Fibroblast of villous mesenchyme (primary cell): ENCODE data around the gene LPCAT1. TPM values are rescaled to one million over a fixed set of nuclear protein-coding genes. Genes with fewer than 3 reads are reported as not detected.

Source experiments
- DNase-seq: peaks from one replicate; pipeline ENCODE4 v3.0.0-alpha.2; 2010; ENCODE audit warnings: low read depth
- H3K4me3 ChIP-seq: 2 replicates; pipeline ENCODE4 v1.5.1; 2011; ENCODE audit warnings: low read depth, mild to moderate bottlenecking, low read length
- CTCF ChIP-seq: IDR thresholded peaks from 2 replicates; pipeline ENCODE4 v1.5.1; 2012; ENCODE audit warnings: low read depth, mild to moderate bottlenecking, low read length; ENCODE audit not compliant: insufficient read depth
- total RNA-seq: library from RNA; depleted of rRNA; stranded (reverse); fragments of >200 nt; gene quantifications from 2 replicates; pipeline ENCODE4 v1.2.3, GENCODE V29; 2012

LPCAT1 gene
- total RNA-seq, 1 donor, result 57.4 TPM

- no peak overlapping the region for H3K4me3 ChIP-seq
- no peak for TF ChIP-seq CTCF
- no peak for DNase-seq
Measured at GRCh38 chr5:1431021-1431811, 92.5 kb downstream of the LPCAT1 start.

- TF ChIP-seq CTCF, result no peak
- H3K4me3 ChIP-seq, result no peak overlapping the region
- no peak for DNase-seq
Measured at GRCh38 chr5:1430121-1430795, 93.5 kb downstream of the LPCAT1 start.

DNA sequence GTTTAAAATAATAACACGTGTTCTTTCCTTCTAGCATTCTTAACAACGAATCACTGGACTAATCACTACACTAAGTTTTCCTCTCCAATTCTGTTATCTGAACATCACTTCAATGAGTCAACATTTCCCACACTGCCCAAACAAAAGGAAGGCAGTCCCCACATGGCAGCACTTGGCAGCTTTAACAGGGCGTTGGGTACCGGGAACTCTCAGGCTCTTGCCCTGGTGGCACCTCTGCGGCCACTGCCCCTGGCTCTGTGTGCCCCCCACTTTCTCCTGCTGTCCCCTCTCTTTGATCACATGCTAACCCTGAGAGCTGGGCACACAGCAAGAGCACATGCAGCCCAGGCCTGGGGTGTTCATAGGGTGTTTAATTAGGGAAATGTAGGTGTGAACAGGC lies 94.3 kb downstream of the LPCAT1 start:
- DNase-seq, result no peak
- H3K4me3 ChIP-seq, result no peak overlapping the region
- TF ChIP-seq CTCF, result no peak

- TF ChIP-seq CTCF, result no peak
- DNase-seq, result no peak
- H3K4me3 ChIP-seq, result no peak overlapping the region
Measured at GRCh38 chr5:1429066-1429465, 94.7 kb downstream of the LPCAT1 start.

GRCh38 chr5:1428107-1428506 lies 95.7 kb downstream of the LPCAT1 start:
- TF ChIP-seq CTCF, result no peak
- DNase-seq, result no peak
- H3K4me3 ChIP-seq, result no peak overlapping the region

- no peak for DNase-seq
- no peak for TF ChIP-seq CTCF
- H3K4me3 ChIP-seq, result no peak overlapping the region
Measured at GRCh38 chr5:1424716-1425115, 99.0 kb downstream of the LPCAT1 start.
